HG03108 (cell line): Measurements from ENCODE around the gene CHRM4.
A peak's percentile ranks its signal among the peaks of the same experiment; 100 is the strongest.

ENCODE experiments used
- ATAC-seq: cut with Tn5 transposase; IDR thresholded peaks from one replicate; pipeline ENCODE4 v1.9.1; 2021; ENCODE audit warnings: moderate library complexity; ENCODE audit not compliant: unreplicated experiment

The CHRM4 gene

GRCh38 chr11:46404476-46405017 lies 13.0 kb upstream of the CHRM4 start:
- ATAC-seq: no peak

GRCh38 chr11:46402957-46403902 lies 11.7 kb upstream of the CHRM4 start:
- ATAC-seq: no peak

GRCh38 chr11:46397526-46397925 lies 6.0 kb upstream of the CHRM4 start:
- ATAC-seq: no peak

- ATAC-seq: no peak
Measured at GRCh38 chr11:46393759-46394158, 2.2 kb upstream of the CHRM4 start.

- no peak for ATAC-seq
Measured at GRCh38 chr11:46393231-46393616, 1.6 kb upstream of the CHRM4 start.

- peak; percentile 75 for ATAC-seq
Measured at GRCh38 chr11:46392421-46393230, 1.1 kb upstream of the CHRM4 start.

- ATAC-seq: no peak
Measured at GRCh38 chr11:46391186-46391577, 394 bp downstream of the CHRM4 start.

GRCh38 chr11:46390331-46391171 lies 1.0 kb downstream of the CHRM4 start:
- ATAC-seq: no peak

GRCh38 chr11:46389450-46390330 lies 1.9 kb downstream of the CHRM4 start:
- ATAC-seq: no peak

- ATAC-seq: no peak
Measured at GRCh38 chr11:46388619-46389449, 2.7 kb downstream of the CHRM4 start.

GRCh38 chr11:46387919-46388618 lies 3.5 kb downstream of the CHRM4 start:
- no peak for ATAC-seq

- ATAC-seq: no peak
Measured at GRCh38 chr11:46387456-46387855, 4.1 kb downstream of the CHRM4 start.

GRCh38 chr11:46386674-46387073 lies 4.9 kb downstream of the CHRM4 start:
- ATAC-seq: no peak

- ATAC-seq: no peak
Measured at GRCh38 chr11:46386005-46386578, 5.5 kb downstream of the CHRM4 start.

- no peak for ATAC-seq
Measured at GRCh38 chr11:46385169-46386004, 6.2 kb downstream of the CHRM4 start.

- no peak for ATAC-seq
Measured at GRCh38 chr11:46383974-46384701, 7.4 kb downstream of the CHRM4 start.
